Measurements from ENCODE around the gene RDX. TPM values are rescaled to one million over a fixed set of nuclear protein-coding genes. Genes with fewer than 3 reads are reported as not detected.

Gene RDX
- total and polyA plus RNA-seq, 2 of the 13 experiments (the other 11 are each of a cell fraction or from before 2014, with no cell fraction given), result 20.7 to 63.1 TPM

DNA sequence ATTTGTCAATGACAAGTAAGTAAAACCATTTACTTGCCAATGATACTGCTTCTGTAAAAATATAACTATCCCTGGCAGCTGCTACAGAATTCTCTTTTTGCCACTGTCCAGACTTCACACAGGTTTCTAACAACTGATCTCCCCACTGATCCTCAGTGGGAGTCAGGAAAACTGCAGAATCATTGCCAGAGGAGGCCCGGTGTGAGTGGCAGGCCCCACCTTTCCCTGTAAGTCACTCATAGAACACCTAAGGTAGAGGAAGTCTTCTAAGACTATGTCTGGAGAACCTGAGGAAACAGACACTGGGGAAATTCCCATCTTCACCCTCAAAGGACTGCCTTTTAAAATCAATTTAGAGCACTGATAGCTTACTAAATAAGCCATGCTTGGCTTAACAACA, 136.9 kb downstream of the RDX start (continued):
- TF ChIP-seq ZNF709 (CRISPR knock-in tag; IDR thresholded peaks at IDR 0.05), result no peak

DNA sequence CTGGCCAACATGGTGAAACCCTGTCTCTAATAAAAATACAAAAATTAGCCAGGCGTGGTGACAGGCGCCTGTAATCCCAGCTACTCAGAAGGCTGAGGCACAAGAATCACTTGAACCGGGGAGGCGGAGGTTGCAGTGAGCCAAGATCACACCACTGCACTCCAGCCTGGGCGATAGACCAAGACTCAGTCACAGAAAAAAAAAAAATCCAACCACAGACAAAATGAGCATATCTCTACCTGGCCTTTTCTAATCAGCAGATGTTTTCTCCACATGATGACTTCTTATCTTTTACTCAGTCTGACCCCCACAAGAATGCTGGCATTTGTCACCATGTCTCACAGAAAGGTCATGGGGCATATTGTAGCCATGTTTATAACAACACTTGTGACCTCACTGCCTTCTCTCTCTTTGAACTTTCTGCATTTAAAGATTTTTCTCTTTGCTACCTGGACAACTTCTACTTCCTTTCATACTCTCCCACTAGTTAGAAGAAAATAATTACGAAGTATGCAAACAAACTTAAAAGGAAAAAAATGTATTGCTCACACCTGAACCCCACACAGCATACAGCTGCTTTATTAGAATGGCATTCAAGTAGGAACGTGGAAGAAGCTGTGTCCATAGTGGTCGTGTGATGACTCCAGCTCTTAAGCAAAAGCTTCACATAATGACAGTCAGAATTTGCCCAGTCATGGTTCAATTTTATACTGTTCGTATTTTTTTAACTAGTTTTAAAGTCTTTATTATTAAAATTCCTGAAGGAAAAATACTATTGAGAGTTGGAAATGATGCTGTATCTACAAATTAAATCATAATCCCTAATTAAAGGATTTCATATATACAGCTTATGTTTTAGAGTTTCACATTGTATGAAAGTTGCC, 137.9 kb downstream of the RDX start:
- Histone ChIP-seq H2AFZ (ENCODE audit: low read length) (no peak overlapping the region), H3K4me3 (replicated peaks in 1 of 3; ENCODE audit: insufficient read depth in 1 of 3, low read depth in 2 of 3, low read length in 3 of 3) (no peak overlapping the region), H3K79me2 (ENCODE audit: insufficient read depth, low read length) (no peaks in the 10 kb centered on the region), H3K4me2 (ENCODE audit: low read depth, low read length) (no peak overlapping the region), H3K36me3 (replicated peaks in 1 of 2; ENCODE audit: control insufficient read depth in 1 of 2, insufficient read depth in 2 of 2, low read length in 2 of 2) (peaks cover 0 to 16% of the 10 kb centered on the region in 2 experiments; a peak in 3 of 5 replicates), H3K9me3 (ENCODE audit: low read length) (no peaks in the 10 kb centered on the region), H3K27ac (ENCODE audit: extremely low read length, insufficient read depth, low read length) (no peak overlapping the region), H3K4me1 (ENCODE audit: insufficient read depth, low read length) (no peaks in the 10 kb centered on the region), H3K27me3 (ENCODE audit: control insufficient read depth in 1 of 2, insufficient read depth in 2 of 2, low read length in 2 of 2) (no peaks in the 10 kb centered on the region), H3K9ac (ENCODE audit: insufficient read depth, low read depth, low read length) (no peak overlapping the region), H4K20me1 (ENCODE audit: insufficient read depth, low read length) (no peaks in the 10 kb centered on the region)
- ATAC-seq (no peak), FAIRE-seq (no peak), DNase-seq (ENCODE audit: low spot score) (no peak)
- peak; percentile 67; the same call in 1 of the 2 replicates for TF ChIP-seq NFE2L2 (IDR thresholded peaks at IDR 0.05; ENCODE audit: low read length)
- TF ChIP-seq NR2F1 (CRISPR knock-in tag; IDR thresholded peaks at IDR 0.05), result no peak
- POLR2A ChIA-PET, result no interaction called here
- CTCF ChIA-PET (ENCODE audit: low intra/inter-chr PET ratio, low total read pairs), result no interaction called here
- WGBS (ENCODE audit: low lambda C conversion rate), result 98% methylated on average over 9 of the region's 9 CpGs
- intact Hi-C loops (cut with micrococcal nuclease; ENCODE audit: unreplicated experiment), result no loop called here
- in situ Hi-C loops (cut with HindIII; ENCODE audit: extremely low pct_ligation_motif_present, low pct_unique_long_range_greater_than_20kb), result no loop called here
- no TSS peak for BruUV-seq (replicated peaks)

DNA sequence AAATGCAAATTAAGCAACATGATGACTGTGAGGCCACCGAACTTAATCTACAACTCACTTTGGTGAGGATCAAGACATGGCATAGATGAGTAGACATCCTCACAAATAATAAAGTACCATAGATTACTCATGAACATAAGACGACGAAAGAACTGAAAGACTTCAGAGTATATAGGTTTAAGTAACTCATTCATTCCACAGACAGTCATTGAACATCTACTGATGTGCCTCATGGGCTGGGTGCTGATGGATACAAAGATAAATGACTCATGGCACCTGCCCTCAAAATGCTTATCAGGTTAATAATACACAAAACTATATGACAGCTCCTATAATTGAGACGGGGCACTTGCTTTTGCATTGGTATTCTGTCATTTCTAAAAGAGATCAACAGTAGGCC, 139.9 kb downstream of the RDX start:
- ChIA-PET CTCF (ENCODE audit: low intra/inter-chr PET ratio, low total read pairs) (no interaction called here), POLR2A (no interaction called here)
- Histone ChIP-seq H3K9ac (ENCODE audit: insufficient read depth, low read depth, low read length) (no peak overlapping the region), H3K9me3 (ENCODE audit: low read length) (no peaks in the 10 kb centered on the region), H4K20me1 (ENCODE audit: insufficient read depth, low read length) (no peaks in the 10 kb centered on the region), H3K4me3 (replicated peaks in 1 of 3; ENCODE audit: insufficient read depth in 1 of 3, low read depth in 2 of 3, low read length in 3 of 3) (no peak overlapping the region), H3K27me3 (ENCODE audit: control insufficient read depth in 1 of 2, insufficient read depth in 2 of 2, low read length in 2 of 2) (no peaks in the 10 kb centered on the region), H3K27ac (ENCODE audit: extremely low read length, insufficient read depth, low read length) (no peak overlapping the region), H2AFZ (ENCODE audit: low read length) (no peak overlapping the region), H3K79me2 (ENCODE audit: insufficient read depth, low read length) (no peaks in the 10 kb centered on the region), H3K4me2 (ENCODE audit: low read depth, low read length) (no peak overlapping the region), H3K36me3 (replicated peaks in 1 of 2; ENCODE audit: control insufficient read depth in 1 of 2, insufficient read depth in 2 of 2, low read length in 2 of 2) (peaks cover 0 to 16% of the 10 kb centered on the region in 2 experiments; a peak in 3 of 5 replicates), H3K4me1 (ENCODE audit: insufficient read depth, low read length) (no peaks in the 10 kb centered on the region)
- in situ Hi-C loops (cut with HindIII; ENCODE audit: extremely low pct_ligation_motif_present, low pct_unique_long_range_greater_than_20kb) (no loop called here), intact Hi-C loops (cut with micrococcal nuclease; ENCODE audit: unreplicated experiment) (no loop called here)
- DNase-seq (ENCODE audit: low spot score) (no peak), ATAC-seq (no peak), FAIRE-seq (no peak)
- WGBS (ENCODE audit: low lambda C conversion rate), result 96% methylated on average over 4 of the region's 4 CpGs
- BruUV-seq (replicated peaks), result no TSS peak
- TF ChIP-seq, protein P1, sequence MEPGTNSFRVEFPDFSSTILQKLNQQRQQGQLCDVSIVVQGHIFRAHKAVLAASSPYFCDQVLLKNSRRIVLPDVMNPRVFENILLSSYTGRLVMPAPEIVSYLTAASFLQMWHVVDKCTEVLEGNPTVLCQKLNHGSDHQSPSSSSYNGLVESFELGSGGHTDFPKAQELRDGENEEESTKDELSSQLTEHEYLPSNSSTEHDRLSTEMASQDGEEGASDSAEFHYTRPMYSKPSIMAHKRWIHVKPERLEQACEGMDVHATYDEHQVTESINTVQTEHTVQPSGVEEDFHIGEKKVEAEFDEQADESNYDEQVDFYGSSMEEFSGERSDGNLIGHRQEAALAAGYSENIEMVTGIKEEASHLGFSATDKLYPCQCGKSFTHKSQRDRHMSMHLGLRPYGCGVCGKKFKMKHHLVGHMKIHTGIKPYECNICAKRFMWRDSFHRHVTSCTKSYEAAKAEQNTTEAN (CRISPR knock-in tag; conservative IDR thresholded peaks at IDR 0.05), result no peak
- TF ChIP-seq, protein P2, sequence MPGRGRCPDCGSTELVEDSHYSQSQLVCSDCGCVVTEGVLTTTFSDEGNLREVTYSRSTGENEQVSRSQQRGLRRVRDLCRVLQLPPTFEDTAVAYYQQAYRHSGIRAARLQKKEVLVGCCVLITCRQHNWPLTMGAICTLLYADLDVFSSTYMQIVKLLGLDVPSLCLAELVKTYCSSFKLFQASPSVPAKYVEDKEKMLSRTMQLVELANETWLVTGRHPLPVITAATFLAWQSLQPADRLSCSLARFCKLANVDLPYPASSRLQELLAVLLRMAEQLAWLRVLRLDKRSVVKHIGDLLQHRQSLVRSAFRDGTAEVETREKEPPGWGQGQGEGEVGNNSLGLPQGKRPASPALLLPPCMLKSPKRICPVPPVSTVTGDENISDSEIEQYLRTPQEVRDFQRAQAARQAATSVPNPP (CRISPR knock-in tag; IDR thresholded peaks at IDR 0.05), result no peak
- TF ChIP-seq SUZ12 (IDR thresholded peaks at IDR 0.05; ENCODE audit: low read depth, low read length) (no peak), ZFP37 (CRISPR knock-in tag; IDR thresholded peaks at IDR 0.05; ENCODE audit: borderline replicate concordance) (no peak), NR2F1 (CRISPR knock-in tag; IDR thresholded peaks at IDR 0.05) (no peak), ZC3H4 (CRISPR knock-in tag; IDR thresholded peaks at IDR 0.05; ENCODE audit: borderline replicate concordance) (no peak), GTF2F1 (IDR thresholded peaks at IDR 0.05; ENCODE audit: low read length) (no peak)

All from HepG2 (cell line).